HG03432 (cell line): ENCODE data around the gene RYR3.

Experiments used
- ATAC-seq: cut with Tn5 transposase; IDR thresholded peaks from one replicate; pipeline ENCODE4 v1.9.1; 2021; ENCODE audit warnings: mild to moderate bottlenecking, moderate library complexity; ENCODE audit not compliant: unreplicated experiment

The RYR3 gene

DNA sequence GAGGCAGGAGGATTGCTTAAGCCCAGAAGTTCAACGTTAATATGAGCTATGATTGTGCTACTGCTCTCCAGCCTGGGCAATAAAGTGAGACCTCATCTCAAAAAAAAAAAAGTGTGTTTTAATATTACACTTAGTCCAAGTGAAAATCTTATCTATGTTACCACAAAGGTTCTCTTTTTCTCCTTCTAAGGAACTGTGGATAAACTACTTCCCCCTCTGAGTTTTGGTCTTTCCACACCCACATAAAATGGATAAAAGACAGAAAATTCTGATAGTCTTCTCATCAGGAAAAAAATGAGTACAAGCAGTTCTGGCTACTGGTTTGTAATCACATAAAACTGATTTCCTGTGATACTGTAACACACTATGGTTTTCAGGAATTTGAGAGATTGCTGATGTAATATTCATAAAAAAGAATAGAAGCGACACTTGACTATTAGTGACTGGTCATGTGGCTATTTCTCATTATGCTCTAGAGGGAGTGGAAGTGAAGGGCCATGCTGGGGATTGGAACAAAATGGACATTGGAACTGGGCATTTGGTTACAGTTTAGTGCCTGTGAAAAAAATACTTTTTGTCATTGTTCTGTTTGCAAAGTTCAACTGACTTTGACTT, 68.2 kb downstream of the RYR3 start:
- ATAC-seq: no peak

GRCh38 chr15:33380406-33380805, 69.6 kb downstream of the RYR3 start:
- no peak for ATAC-seq

- ATAC-seq: no peak
Observed at GRCh38 chr15:33382491-33382890, 71.7 kb downstream of the RYR3 start.

DNA sequence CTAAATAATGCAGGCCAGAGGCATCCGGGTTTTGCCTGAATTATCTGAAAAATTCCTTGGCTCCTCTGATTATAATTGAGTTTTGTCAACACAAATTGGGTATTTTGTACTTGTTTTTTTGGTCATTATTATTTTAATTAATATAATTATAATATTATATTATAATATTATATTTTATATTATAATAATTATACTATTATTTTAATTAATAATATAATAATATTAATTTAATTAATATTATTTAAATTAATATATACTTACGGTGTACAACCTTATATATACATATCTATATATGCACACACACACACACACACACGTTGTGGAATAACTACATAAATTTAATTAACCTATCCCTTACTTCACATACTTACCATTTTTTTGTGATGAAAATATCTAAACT, 73.5 kb downstream of the RYR3 start:
- ATAC-seq: no peak

DNA sequence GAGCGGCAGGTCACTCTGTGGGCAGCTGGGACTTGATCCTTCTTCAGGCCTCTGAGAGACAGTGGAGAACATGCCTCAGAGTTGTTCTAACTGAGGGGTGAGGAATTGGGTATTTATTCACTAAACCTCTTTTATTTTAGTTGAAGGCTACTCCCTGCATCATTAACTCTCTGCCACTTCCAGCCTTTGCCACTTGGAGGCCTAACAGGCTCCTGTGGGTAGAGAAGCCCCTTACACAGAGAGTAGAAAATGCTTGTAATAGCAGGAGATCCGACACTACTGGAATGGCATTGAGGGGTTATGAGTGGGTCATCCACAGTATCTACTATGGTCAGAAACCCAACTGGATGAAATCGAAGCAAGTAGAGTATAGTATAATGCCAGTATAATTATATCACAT, 81.7 kb downstream of the RYR3 start:
- ATAC-seq: no peak

- ATAC-seq: no peak
Observed at GRCh38 chr15:33393546-33393945, 82.8 kb downstream of the RYR3 start.

DNA sequence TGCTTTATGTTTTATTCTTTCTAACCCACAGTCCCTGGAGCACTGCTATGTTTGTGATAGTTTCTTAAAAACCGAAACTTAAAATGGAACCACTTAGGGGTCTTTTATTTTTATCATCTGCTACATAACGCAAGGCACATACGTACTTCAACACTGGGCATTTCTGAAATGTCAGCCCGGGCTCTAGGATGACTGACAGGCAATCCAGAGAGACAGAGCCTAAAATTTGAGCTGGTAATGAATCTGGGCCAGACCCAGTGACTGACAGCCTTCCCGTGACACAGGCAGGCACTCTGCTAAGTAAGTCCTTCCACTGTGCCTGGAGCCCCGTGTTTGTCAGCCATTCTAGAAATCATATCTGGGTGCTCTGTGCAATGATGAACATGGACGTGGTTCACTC, 84.6 kb downstream of the RYR3 start:
- no peak for ATAC-seq

- ATAC-seq: no peak
Observed at GRCh38 chr15:33395846-33396245, 85.1 kb downstream of the RYR3 start.

- ATAC-seq: no peak
Observed at GRCh38 chr15:33396475-33396874, 85.7 kb downstream of the RYR3 start.

GRCh38 chr15:33398555-33398954, 87.8 kb downstream of the RYR3 start:
- no peak for ATAC-seq

GRCh38 chr15:33400941-33401340, 90.2 kb downstream of the RYR3 start:
- ATAC-seq: no peak

DNA sequence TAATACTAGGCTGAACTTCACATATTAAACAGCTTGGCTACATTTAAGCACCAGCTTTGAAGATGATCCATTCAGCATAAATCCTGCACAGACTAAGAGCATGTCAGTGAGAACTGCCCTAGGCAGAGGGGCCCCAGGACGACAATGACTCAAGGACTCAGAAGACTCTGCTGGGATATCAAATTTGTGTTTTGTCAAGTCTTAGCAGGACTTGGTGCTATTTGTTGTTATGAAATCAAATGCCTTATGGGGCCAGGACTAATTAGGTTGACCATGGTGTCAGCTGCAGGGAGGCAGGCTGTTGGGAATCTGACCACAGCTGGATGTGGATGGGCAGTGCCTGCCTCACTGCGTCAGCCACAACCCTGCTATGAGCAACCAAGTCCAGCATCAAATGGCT, 91.8 kb downstream of the RYR3 start:
- no peak for ATAC-seq

DNA sequence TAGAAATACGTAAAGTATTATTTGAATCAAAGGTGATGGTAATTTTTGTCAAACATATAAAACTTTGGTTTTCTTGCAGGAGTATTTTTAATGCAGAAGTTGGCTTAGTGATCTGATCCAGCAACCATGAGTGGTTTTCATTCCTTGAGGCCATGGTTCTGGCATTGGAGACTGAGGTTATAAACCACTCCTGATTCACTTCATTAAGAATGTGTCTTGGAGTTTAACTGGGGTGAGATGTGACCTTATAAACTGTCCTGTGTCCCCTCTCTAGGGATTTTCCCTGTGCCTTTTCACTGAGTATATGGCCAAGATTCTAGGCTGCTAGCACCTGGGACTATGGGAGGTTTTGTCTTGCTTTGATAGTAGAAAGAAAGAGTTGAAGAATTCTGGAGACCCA, 94.3 kb downstream of the RYR3 start:
- no peak for ATAC-seq

GRCh38 chr15:33411596-33412540, 101.1 kb downstream of the RYR3 start:
- ATAC-seq: no peak

GRCh38 chr15:33419701-33420100, 108.9 kb downstream of the RYR3 start:
- ATAC-seq: no peak

- no peak for ATAC-seq
Observed at GRCh38 chr15:33424025-33424424, 113.3 kb downstream of the RYR3 start.

GRCh38 chr15:33425142-33425541, 114.4 kb downstream of the RYR3 start:
- ATAC-seq: no peak

DNA sequence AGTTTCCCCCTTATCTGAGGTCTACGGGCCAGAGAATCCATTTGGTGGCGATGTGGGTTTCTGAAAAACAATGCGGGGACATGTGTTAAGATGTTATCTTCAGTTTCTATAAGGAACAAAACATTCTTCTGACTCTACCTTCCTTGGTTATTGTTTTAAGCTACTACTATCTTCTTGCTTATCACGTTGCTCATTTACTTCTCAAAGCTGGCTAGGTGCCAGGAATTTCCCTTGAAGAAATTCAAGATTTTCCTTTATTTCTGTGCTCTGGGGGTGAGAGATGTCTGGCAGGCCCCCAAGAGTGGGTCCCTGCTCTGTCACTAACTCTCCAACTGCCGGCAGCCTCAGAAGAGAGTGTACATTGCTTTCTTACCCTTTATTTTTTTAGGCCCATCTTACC, 119.8 kb downstream of the RYR3 start:
- no peak for ATAC-seq

GRCh38 chr15:33433821-33434220, 123.1 kb downstream of the RYR3 start:
- ATAC-seq: no peak

DNA sequence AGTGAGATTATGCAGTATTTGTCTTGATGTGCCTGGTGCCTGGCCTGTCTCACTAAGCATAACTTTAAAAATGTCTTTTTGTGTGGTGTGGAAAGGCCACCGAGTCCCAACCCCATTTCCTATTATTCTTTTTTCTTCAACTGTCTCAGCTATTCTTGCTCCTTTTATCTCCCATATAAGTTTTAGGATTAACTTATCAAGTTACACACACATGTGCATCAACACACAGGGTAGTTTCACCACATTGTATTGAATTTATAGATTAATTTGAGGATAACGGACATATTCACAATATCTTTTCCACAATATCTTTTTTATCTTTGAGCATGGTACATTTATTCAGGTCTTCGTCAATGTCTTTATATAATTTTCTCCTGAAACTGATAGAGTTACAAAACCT, 127.6 kb downstream of the RYR3 start:
- no peak for ATAC-seq

- ATAC-seq: no peak
Observed at GRCh38 chr15:33440900-33441299, 130.1 kb downstream of the RYR3 start.

- no peak for ATAC-seq
Observed at GRCh38 chr15:33442449-33442848, 131.7 kb downstream of the RYR3 start.
